SJCRH30 (cell line): Measurements from ENCODE around the gene MUC12. TPM values are rescaled to one million over a fixed set of nuclear protein-coding genes. Genes with fewer than 3 reads are reported as not detected.

ENCODE experiments used
- DNase-seq, 2 experiments: peaks; one replicate each; pipeline ENCODE4 v3.0.0-alpha.2; 2015 to 2020
- H3K27ac ChIP-seq: fragments of 250-450 bp; sonication (Bioruptor Pico); 2 replicates; pipeline ENCODE4 v1.5.1; 2020; ENCODE audit warnings: mild to moderate bottlenecking, moderate library complexity
- H3K27me3 ChIP-seq: fragments of 250-450 bp; sonication (Bioruptor Pico); 2 replicates; pipeline ENCODE4 v1.5.1; 2020; ENCODE audit warnings: mild to moderate bottlenecking, moderate library complexity
- H3K36me3 ChIP-seq: fragments of 250-450 bp; sonication (Bioruptor Pico); 2 replicates; pipeline ENCODE4 v1.5.1; 2020; ENCODE audit warnings: mild to moderate bottlenecking, moderate library complexity
- H3K4me1 ChIP-seq: fragments of 250-450 bp; sonication (Bioruptor Pico); 2 replicates; pipeline ENCODE4 v1.5.1; 2020; ENCODE audit warnings: mild to moderate bottlenecking, moderate library complexity
- H3K4me3 ChIP-seq: fragments of 250-450 bp; sonication (Bioruptor Pico); 2 replicates; pipeline ENCODE4 v1.5.1; 2020; ENCODE audit warnings: mild to moderate bottlenecking, moderate library complexity
- H3K9me3 ChIP-seq: fragments of 250-450 bp; sonication (Bioruptor Pico); replicated peaks from 2 replicates; pipeline ENCODE4 v1.5.1; 2020; ENCODE audit warnings: mild to moderate bottlenecking, moderate library complexity
- total RNA-seq: library from RNA; depleted of rRNA; stranded (reverse); fragments of >200 nt; shearing (Covaris generic); gene quantifications from 2 replicates; pipeline ENCODE4 v1.2.3, GENCODE V29; 2014

MUC12 gene
- total RNA-seq, 1 experiment from 2014 or later, result 1.2 TPM

DNA sequence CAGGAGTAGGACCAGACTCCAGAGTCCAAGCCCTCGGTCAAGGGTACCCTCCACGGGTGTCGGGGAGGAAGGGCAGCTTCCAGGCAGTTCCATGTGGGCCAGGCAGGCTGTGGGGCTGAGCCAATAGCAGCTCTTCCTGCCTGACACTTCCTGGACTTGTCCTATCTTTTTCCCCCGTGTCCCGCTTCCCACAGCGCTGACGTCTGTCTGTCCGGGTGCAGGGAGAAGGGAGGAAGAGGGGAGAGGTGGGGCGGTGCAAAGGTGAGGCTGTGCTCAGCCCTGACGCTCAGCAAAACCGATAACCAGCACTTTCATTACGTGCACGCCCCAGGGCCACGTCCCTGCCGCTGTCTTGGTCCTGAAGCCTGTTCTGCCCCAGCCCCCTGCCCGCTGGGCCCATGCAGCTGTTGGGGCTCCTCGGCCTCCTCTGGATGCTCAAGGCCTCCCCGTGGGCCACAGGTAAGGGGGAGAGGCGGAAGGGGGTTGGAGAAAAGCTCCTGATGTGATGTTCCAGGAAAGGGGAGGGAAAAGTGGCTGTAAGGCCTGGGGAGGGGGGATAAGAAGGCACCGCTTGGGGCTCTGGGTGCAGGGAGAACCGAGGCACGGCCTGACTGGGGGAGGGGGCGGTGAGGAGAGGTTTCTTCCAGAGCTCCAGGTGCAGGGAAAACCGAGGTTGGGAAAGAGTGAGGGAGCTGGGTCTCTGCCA lies 20.0 kb upstream of the MUC12 start, which contains the start of gene MUC3A:
Gene MUC3A, plus strand, starts transcription at position 308 of the 706 bp plus-strand sequence. Its CDS starts 91 bp downstream, at position 399.
- Histone ChIP-seq H3K27ac (no peak within 1 kb of the TSS), H3K36me3 (no peaks in the 10 kb centered on the region), H3K27me3 (peaks cover 36% of the 10 kb centered on the region), H3K4me3 (no peak within 1 kb of the TSS), H3K4me1 (no peaks in the 10 kb centered on the region), H3K9me3 (no peaks in the 10 kb centered on the region)
- no peak for DNase-seq

DNA sequence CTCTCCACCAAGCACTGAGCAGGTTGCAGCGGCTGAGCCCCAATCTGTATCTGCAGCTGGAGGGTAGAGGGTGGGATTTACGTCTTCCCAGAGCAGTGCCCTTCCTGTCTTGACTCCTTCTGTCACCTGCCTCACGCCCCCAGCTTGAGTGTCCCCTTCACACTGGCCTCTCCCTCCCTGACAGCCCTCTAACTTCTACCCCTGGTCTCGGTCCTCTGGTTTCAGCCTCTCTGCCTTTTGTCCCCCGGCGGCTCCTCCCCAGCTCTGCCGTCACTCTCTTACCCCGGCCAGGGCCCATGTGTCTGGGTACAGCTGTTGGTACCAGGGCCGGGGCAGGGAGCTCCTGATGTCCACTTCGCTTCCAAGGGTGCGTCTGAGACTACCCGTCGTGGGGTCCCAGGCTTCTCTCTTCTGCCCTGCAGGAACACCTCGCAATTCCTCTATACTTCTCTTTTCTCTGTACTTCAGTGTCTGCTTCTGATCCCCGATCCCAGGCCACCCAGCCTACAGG lies 19.4 kb upstream of the MUC12 start:
- DNase-seq, result no peak
- Histone ChIP-seq H3K27me3 (peaks cover 36% of the 10 kb centered on the region), H3K36me3 (no peaks in the 10 kb centered on the region), H3K9me3 (no peaks in the 10 kb centered on the region), H3K4me3 (no peak overlapping the region), H3K4me1 (no peaks in the 10 kb centered on the region), H3K27ac (no peak overlapping the region)

DNA sequence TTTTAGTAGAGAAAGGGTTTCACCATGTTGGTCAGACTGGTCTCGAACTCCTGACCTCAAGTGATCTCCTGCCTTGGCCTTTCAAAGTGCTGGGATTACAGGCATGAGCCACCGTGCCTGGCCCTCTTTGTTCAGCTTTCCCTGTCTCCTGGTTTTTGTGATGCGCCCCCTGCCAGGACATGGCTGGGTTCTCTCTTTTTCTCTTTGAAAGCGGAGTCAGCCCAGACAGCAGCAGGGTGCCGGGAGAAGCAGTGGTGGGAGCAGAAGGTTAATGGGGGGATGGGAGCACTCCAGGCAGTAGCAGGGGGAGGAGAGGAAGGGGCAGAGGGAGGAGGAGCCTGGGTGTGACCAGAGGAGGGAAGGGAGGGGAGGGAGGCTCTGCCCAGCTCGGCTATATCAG lies 18.2 kb upstream of the MUC12 start:
- Histone ChIP-seq H3K4me1 (no peaks in the 10 kb centered on the region), H3K27ac (no peak overlapping the region), H3K9me3 (no peaks in the 10 kb centered on the region), H3K4me3 (no peak overlapping the region), H3K27me3 (peaks cover 31% of the 10 kb centered on the region), H3K36me3 (no peaks in the 10 kb centered on the region)
- no peak for DNase-seq

DNA sequence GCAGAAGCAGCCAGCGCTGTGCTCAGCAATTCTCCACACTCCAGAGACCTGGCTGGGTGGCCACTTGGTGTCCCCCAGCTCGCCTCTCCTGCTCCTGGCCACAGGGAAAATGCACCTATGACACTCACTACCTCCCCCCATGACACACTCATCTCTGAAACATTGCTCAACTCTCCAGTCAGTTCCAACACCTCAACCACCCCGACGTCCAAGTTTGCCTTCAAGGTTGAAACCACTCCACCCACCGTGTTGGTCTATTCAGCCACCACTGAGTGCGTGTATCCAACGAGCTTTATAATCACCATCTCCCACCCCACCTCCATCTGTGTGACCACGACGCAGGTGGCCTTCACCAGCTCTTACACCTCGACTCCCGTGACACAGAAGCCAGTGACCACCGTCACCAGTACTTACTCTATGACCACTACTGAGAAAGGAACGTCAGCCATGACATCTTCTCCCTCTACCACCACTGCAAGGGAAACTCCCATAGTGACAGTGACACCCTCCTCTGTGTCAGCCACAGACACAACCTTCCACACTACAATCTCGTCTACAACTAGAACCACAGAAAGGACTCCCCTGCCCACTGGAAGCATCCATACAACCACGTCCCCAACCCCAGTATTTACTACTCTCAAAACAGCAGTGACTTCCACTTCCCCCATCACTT lies 17.3 kb upstream of the MUC12 start:
- Histone ChIP-seq H3K9me3 (no peaks in the 10 kb centered on the region), H3K4me1 (no peaks in the 10 kb centered on the region), H3K36me3 (no peaks in the 10 kb centered on the region), H3K4me3 (no peak overlapping the region), H3K27me3 (peaks cover 31% of the 10 kb centered on the region), H3K27ac (no peak overlapping the region)
- DNase-seq, result no peak

DNA sequence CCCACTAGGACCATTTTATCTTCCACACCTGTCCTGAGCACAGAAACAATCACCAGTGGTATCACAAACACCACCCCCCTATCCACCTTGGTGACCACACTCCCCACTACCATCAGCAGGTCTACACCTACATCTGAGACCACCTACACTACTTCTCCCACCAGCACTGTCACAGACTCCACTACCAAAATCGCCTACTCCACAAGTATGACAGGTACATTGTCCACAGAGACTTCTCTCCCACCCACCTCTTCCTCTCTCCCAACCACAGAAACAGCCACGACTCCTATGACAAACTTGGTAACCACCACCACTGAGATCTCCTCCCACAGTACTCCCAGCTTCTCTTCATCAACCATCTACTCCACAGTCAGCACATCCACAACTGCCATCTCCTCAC lies 16.7 kb upstream of the MUC12 start:
- Histone ChIP-seq H3K4me1 (no peaks in the 10 kb centered on the region), H3K9me3 (no peaks in the 10 kb centered on the region), H3K27ac (no peak overlapping the region), H3K4me3 (no peak overlapping the region), H3K27me3 (peaks cover 31% of the 10 kb centered on the region), H3K36me3 (no peaks in the 10 kb centered on the region)
- no peak for DNase-seq

DNA sequence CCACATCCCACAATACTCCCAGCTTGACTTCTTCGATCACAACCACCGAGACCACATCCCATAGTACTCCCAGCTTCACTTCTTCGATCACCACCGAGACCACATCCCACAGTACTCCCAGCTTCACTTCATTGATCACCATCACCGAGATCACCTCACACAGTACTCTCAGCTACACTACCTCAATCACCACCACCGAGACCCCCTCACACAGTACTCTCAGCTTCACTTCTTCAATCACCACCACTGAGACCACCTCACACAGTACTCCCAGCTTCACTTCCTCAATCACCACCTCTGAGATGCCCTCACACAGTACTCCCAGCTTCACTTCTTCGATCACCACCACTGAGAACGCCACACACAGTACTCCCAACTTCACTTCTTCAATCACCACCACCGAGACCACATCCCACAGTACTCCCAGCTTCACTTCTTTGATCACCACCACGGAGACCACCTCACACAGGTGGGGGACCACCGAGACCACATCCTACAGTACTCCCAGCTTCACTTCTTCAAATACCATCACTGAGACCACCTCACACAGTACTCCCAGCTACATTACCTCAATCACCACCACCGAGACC lies 11.4 kb upstream of the MUC12 start:
- H3K27me3 ChIP-seq, result peaks cover 10% of the 10 kb centered on the region
- H3K4me3 ChIP-seq, result no peak overlapping the region
- no peaks in the 10 kb centered on the region for H3K4me1 ChIP-seq
- H3K27ac ChIP-seq, result no peak overlapping the region
- no peaks in the 10 kb centered on the region for H3K36me3 ChIP-seq
- DNase-seq, result peak in 1 of 2 experiments; percentile 37
- H3K9me3 ChIP-seq, result no peaks in the 10 kb centered on the region

DNA sequence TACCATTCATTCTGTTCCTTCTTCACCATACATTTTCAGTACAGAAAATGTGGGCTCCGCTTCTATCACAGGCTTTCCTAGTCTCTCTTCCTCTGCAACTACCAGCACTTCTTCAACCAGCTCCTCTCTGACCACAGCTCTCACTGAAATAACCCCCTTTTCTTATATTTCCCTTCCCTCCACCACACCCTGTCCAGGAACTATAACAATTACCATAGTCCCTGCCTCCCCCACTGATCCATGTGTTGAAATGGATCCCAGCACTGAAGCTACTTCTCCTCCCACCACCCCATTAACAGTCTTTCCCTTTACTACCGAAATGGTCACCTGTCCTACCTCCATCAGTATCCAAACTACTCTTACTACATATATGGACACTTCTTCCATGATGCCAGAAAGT lies 9.5 kb upstream of the MUC12 start:
- Histone ChIP-seq H3K36me3 (no peaks in the 10 kb centered on the region), H3K9me3 (no peaks in the 10 kb centered on the region), H3K27me3 (peaks cover 10% of the 10 kb centered on the region), H3K27ac (no peak overlapping the region), H3K4me3 (no peak overlapping the region), H3K4me1 (no peaks in the 10 kb centered on the region)
- DNase-seq, result no peak

DNA sequence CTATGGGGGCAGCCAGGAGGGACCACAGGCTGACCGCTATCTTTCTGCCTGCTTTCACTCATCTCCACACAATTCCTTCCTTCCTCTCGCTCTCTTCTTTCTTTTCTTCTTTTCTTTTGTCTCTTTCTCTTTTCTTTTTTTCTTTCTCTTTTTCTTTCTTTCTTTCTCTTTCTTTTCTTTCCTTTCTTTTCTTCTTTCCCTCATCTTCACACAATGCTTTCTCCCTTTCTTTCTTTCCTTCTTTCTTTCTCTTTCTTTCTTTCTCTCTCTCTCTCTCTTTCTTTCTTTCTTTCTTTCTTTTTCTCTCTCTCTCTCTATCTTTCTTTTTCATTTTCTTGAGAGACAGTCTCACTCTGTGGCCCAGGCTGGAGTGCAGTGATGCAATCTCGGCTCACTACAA lies 6.8 kb upstream of the MUC12 start:
- no peak overlapping the region for H3K27ac ChIP-seq
- no peak for DNase-seq
- peaks cover 20% of the 10 kb centered on the region for H3K27me3 ChIP-seq
- no peaks in the 10 kb centered on the region for H3K4me1 ChIP-seq
- H3K4me3 ChIP-seq, result no peak overlapping the region
- no peaks in the 10 kb centered on the region for H3K9me3 ChIP-seq
- H3K36me3 ChIP-seq, result no peaks in the 10 kb centered on the region

DNA sequence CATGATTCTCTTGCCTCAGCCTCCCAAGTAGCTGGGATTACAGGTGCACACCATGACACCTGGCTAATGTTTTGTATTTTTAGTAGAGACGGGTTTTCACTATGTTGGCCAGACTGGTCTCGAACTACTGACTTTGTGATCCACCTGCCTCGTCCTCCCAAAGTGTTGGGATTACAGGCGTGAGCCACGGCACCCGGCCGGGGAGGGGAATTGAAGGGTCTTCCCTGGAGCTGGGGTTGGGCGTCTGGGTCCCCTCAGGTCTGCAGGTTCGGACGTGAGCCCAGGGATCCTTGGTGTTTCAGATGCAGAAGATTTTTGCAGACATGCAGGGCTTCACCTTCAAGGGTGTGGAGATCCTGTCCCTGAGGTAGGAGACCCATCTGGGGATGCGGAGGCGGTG lies 6.0 kb upstream of the MUC12 start:
- Histone ChIP-seq H3K9me3 (no peaks in the 10 kb centered on the region), H3K4me3 (no peak overlapping the region), H3K36me3 (no peaks in the 10 kb centered on the region), H3K4me1 (no peaks in the 10 kb centered on the region), H3K27ac (no peak overlapping the region), H3K27me3 (peaks cover 20% of the 10 kb centered on the region)
- no peak for DNase-seq

DNA sequence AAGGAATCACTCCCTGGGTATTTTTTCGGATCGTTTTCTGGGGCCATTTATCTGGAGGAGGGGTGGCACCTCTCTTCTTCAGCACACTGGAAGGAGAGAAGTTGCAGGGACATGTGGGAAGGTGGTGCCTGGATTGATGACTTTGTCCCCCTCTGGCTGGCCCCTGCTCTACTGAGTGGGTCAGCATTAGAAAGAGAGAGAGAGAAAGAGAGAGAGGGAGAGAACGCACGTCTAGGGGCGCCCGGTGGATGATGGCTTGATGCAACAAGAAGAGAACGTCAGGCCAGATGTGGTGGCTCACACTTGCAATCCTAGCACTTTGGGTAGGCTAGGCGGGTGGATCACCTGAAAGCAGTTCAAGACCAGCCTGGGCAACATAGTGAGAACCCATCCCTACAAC lies 5.5 kb upstream of the MUC12 start:
- no peak for DNase-seq

DNA sequence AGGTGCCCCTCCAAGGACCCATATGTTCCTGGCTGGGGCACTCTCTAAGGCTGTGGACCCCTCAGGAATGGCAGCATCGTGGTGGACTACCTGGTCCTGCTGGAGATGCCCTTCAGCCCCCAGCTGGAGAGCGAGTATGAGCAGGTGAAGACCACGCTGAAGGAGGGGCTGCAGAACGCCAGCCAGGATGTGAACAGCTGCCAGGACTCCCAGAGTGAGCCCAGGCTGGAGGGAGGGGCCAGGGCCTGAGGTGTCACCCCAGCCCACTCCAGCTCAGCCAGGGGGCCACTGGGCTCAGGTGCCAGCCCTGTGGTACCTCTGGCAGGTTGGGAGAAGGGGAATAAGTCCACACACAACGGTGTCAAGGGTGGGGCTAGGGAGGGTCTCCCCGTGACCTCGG lies 4.7 kb upstream of the MUC12 start:
- Histone ChIP-seq H3K27me3 (peaks cover 25% of the 10 kb centered on the region), H3K27ac (no peak overlapping the region), H3K9me3 (no peaks in the 10 kb centered on the region), H3K36me3 (no peaks in the 10 kb centered on the region), H3K4me3 (no peak overlapping the region), H3K4me1 (no peaks in the 10 kb centered on the region)
- DNase-seq, result no peak

More for the DNA sequence above, 5.5 kb upstream of the MUC12 start:
- no peaks in the 10 kb centered on the region for H3K4me1 ChIP-seq
- no peak overlapping the region for H3K4me3 ChIP-seq
- H3K27ac ChIP-seq, result no peak overlapping the region
- no peaks in the 10 kb centered on the region for H3K9me3 ChIP-seq
- H3K27me3 ChIP-seq, result peaks cover 20% of the 10 kb centered on the region
- no peaks in the 10 kb centered on the region for H3K36me3 ChIP-seq

DNA sequence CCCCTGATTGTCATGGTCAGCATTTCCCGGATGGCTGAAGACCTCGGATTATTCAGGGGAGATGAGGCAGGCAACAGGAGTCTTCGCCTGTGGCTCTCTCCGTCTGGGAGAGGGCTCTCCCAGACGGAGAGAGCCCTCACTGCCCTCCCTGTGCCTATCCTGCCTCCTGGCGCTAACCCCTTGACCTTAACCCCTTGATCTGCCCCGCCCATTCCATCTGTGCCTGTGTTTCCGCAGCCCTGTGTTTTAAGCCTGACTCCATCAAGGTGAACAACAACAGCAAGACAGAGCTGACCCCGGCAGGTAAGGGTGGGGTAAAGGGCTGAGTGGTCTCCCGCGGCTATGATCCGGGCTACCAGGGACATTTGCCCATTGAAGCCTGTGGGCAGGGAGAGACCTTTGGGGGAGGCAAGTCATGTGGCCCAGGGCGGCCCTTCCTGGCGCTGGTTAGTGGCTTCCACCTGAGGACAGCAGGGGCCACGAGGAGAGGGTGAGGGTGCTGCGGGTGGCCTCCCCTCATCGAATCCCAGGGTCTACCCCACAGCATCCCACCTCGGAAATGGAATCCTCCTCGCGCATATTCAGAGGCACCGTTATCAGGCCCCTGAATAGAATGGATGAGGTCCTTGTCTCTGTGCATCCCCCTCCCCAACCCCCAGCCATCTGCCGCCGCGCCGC lies 4.2 kb upstream of the MUC12 start:
- H3K36me3 ChIP-seq, result no peaks in the 10 kb centered on the region
- no peaks in the 10 kb centered on the region for H3K4me1 ChIP-seq
- no peak overlapping the region for H3K4me3 ChIP-seq
- no peak for DNase-seq
- no peaks in the 10 kb centered on the region for H3K9me3 ChIP-seq
- H3K27ac ChIP-seq, result no peak overlapping the region
- peaks cover 27% of the 10 kb centered on the region for H3K27me3 ChIP-seq

DNA sequence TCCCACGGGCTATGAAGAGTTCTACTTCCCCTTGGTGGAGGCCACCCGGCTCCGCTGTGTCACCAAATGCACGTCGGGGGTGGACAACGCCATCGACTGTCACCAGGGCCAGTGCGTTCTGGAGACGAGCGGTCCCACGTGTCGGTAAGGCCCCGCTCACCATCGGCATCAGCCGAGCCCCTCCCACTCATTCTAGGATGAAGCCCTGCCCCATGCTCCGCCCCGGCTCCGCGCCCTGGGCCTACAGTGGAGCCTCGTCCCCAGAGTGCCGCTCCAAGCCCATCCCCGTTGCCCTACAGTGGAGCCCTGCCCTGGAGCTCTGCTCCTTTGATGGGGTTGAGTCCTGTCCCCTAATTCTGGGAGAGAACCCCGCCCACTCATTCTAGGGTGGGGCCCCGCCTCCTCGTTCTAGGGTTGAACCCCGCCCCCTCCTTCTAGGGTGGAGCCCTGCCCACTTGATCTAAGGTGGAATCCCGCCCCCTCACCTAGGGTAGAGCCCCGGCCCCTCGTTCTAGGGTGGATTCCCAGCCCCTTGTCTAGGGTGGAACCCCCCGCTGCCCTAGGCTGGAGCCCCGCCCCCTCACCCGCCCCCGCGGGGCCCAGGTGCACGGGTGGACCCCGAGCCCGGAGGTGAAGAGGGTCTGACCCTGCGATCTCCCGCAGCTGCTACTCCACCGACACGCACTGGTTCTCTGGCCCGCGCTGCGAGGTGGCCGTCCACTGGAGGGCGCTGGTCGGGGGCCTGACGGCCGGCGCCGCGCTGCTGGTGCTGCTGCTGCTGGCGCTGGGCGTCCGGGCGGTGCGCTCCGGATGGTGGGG lies 3.4 kb upstream of the MUC12 start:
- H3K27ac ChIP-seq, result no peak overlapping the region
- no peaks in the 10 kb centered on the region for H3K36me3 ChIP-seq
- H3K9me3 ChIP-seq, result no peaks in the 10 kb centered on the region
- peak in 1 of 2 experiments; percentile 25 for DNase-seq
- peaks cover 23% of the 10 kb centered on the region for H3K27me3 ChIP-seq
- H3K4me3 ChIP-seq, result no peak overlapping the region
- no peaks in the 10 kb centered on the region for H3K4me1 ChIP-seq

DNA sequence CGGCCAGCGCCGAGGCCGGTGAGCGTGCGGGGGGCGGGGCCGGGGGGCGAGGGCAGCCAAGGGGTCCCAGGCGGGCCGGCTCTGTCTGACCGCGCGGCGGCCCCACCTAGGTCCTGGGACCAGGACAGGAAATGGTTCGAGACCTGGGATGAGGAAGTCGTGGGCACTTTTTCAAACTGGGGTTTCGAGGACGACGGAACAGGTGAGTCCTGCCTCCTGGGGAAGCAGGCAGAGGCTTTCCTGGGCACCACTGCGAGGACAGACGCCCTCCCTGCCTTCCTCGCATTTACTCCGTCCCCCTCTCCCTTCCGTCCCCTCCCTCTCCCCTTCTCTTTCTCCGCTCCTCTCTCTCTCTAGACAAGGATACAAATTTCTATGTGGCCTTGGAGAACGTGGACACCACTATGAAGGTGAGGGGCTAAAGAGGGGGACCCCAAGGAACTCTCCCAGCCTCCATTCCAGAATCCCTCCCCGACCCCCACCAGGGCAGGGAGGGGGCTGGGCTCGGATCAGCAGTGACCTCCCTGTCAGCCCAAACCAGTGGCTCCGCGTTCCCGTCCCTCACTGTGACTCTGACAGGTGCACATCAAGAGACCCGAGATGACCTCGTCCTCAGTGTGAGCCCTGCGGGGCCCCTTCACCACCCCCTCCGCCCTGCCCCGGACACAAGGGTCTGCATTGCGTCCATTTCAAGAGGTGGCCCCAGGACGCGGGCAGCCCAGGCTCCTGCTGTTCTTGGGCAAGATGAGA lies 2.6 kb upstream of the MUC12 start:
- DNase-seq, result no peak
- Histone ChIP-seq H3K27me3 (peaks cover 22% of the 10 kb centered on the region), H3K36me3 (no peaks in the 10 kb centered on the region), H3K27ac (no peak overlapping the region), H3K4me1 (no peaks in the 10 kb centered on the region), H3K4me3 (no peak overlapping the region), H3K9me3 (no peaks in the 10 kb centered on the region)
